Erythroblast (primary cell): Measurements from ENCODE around the gene RYR2.

Experiments used
- DNase-seq, 2 experiments: peaks; one replicate each; lab custom pipeline; 2025; lab: John Stamatoyannopoulos, UW
- GATA1 ChIP-seq: IDR thresholded peaks from 2 replicates; pipeline ENCODE4 v1.6.1; 2011; ENCODE audit warnings: low read depth, mild to moderate bottlenecking, control low read depth, low read length, moderate library complexity
- POLR2A ChIP-seq: IDR thresholded peaks from 2 replicates; pipeline ENCODE4 v1.6.1; 2011; ENCODE audit warnings: mild to moderate bottlenecking, low read length

RYR2 gene

DNA sequence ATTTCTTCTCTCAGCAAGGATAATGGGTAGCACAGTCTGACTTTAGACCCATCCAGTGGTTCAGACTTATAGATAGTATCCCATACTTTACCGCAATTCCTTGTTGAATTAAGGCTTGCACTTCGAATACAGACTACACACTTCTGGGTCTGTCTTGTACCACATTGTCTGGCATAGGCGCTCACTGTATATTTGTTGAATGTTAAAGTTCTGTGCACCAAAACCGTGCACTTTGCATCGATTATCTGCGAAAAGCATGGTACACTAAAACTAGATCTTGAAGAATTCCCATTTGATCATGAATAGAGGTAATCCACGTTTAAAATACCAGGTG is 556 bp upstream of the RYR2 start:
- no peak for DNase-seq
- no peak for TF ChIP-seq GATA1
- TF ChIP-seq POLR2A, result no peak

DNA sequence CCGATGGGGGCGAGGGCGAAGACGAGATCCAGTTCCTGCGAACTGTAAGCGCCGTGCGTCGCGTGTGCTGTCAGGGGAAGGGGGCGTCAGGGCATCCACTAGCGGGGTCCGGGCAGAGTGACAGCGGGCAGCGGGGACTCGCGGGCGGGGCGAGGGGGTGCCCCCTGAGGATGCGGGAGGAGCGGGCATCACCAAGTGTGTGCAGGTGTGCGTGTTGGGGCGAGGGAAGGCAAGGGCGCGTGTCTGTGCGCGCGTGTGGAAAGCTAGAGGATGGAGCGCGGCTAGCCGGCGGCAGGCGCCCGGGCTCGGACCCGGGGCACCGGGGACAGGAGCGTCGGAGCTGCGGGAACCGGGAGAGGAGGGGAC is 525 bp downstream of the RYR2 start:
- no peak for TF ChIP-seq GATA1
- no peak for TF ChIP-seq POLR2A
- no peak for DNase-seq

DNA sequence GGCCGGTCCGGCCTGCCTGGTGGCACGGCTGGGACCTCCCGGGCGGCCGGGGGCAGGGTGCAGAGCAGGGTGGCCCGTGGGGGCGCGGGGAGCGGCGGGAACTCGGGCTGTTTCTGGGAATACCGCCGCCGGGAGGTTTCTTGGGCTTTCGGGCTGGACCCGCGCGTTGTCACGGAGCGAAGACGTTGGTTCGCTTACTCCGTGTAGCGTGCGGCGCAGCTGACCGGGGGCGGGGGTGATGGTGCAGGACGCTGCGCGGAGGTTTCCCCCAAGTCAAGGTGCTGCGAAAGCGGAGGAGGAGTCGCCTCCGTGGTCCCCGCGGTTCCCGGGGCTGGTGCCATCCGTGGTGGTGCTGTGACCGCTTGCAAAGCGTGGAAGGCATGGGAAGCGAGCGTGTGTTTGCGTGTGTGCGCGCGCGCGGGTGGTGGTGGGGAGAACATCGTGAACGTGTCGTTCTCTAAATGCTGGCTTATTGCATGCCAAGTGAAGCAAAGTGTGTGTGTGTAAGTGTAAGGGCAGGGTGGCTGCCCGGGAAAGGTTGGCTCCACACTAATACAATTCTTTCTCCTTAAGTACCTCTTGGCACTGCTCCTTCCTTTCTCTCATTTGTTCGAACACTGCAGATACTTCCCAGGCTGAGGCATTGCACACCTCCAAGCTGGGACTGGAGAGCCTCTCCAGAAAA is 1.1 kb downstream of the RYR2 start:
- DNase-seq, result no peak

DNA sequence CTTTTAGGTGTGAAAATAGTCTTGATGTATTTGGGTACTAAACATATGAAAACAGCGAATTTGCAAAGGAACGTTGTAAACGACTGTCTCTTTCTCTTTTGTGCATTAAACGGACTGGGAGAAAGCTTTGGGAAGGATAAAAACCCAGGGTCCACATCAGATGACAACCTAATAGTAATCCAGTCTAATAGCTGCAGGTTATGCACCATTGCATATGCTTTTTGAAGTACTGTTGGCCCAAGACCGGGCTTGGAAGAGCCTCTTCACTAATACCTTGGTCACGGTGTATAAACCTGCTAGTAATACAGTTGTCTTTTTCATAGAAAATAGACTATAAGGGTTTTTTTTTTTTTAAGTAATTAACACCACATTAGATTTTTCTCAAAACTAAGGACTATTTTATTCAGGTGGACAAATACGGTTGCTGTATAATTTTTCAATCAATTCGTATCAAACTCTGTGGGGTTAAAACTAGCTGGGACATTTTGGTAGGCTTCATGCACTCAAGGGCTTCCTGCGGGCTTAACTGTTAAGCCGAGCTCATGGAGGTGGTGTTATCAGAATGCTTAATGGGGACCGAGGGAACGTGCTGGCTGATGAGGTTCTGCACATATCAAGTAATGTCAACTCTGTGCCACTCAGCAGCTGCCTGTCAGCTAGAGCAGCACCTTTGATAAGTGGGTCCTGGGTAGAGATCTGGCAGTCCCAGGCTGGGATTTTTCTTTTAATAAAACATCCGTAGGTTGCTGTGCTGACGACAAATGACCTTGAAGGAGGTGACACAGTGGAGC is 2.1 kb downstream of the RYR2 start:
- TF ChIP-seq POLR2A (no peak), GATA1 (no peak)

More for the DNA sequence above, 1.1 kb downstream of the RYR2 start:
- TF ChIP-seq POLR2A, result no peak

DNA sequence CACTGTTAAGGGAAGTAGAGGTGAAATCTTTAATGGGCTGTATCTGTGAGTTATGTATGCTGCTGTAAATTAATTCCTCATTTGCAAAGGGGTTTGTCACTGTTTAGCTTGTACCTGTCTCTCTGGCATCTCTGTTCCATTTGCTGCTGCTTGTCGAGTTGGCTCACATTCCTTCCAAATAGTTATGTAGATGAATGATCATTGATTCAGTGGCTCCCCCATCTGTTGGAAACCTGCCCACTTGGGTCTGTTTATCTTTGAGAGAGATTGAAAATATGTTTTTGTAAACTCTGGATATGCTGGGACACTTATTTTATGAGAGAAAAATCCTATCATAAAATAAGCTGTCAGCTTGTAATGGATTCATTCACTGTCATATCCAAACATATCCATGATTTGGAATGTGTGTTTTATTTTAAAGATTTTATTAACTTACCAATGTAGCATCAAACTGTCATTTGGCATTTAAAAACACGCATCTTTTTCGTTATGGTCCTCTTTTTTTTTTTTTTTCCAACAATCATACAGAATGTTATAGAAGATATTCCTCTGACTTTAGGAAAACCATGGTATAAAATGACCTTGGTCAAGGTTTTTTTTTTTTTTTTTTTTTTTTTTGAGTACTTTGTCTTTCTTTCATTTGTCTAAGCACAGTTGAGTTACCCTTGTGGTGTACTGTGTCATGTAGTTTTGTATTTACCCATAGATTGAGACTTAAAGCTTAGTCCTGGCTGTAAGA is 3.5 kb downstream of the RYR2 start:
- DNase-seq, result peak; percentile 18 to 23
- TF ChIP-seq POLR2A (no peak), GATA1 (no peak)

More for the DNA sequence above, 2.1 kb downstream of the RYR2 start:
- DNase-seq, result no peak

DNA sequence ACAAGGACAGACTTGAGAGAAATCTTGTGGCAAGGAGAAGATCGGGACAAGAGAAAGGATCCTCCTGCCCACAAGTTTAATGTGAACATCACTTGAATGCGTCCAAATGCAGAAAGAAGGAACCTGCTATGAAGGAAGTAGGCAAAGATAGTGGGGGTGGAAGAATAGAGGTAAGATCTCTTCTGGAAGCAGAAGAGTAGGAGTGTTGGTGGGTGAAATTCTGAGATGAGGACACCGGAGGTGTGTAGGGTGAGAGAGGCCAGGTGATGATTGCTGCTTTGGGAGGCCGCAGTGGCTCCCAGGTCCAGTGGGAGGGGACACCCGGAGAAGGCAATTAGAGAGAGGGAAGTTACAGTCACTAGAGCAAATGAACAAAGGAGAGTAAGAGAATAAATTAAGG is 6.8 kb downstream of the RYR2 start:
- no peak for DNase-seq
- no peak for TF ChIP-seq GATA1
- TF ChIP-seq POLR2A, result no peak

DNA sequence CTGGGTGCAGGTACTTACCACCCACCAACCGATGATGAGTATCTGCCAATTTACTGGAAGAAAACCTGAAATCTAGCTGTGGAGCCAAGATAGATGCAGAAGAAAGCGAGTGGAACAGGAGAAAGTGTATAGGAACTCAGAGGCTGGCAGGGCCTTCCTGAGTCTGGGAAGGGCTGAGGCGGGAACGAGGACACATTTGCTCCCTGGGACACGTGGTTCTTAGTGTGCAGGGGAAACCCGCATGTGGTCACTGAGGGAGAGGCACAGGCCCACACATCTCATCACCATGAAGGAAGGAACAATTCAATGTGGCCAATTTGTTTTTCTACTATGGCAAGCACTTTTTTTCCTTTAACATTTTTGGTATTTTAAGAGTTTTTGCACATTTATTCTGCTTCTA is 8.2 kb downstream of the RYR2 start:
- no peak for TF ChIP-seq POLR2A
- TF ChIP-seq GATA1, result no peak
- no peak for DNase-seq

DNA sequence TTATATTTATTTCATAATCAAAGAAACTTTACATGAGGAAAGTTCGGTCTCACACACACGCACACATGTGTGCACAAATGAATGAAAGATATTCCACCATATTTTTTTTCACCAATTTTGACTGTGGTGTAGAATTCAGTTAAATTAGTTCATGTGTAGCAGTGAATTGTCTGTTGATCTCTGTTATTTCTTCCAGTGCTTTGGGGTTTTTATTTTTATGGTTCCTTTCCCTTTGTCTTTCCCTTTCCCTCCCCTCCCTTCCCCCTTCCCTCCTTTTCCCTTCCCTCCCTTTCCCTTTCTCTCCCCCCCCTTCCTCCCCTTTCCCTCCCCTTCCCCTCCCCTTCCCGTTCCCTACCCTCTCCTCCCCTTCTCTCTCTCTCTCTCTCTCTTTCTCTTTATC is 8.9 kb downstream of the RYR2 start:
- DNase-seq, result no peak
- TF ChIP-seq GATA1 (no peak), POLR2A (no peak)

DNA sequence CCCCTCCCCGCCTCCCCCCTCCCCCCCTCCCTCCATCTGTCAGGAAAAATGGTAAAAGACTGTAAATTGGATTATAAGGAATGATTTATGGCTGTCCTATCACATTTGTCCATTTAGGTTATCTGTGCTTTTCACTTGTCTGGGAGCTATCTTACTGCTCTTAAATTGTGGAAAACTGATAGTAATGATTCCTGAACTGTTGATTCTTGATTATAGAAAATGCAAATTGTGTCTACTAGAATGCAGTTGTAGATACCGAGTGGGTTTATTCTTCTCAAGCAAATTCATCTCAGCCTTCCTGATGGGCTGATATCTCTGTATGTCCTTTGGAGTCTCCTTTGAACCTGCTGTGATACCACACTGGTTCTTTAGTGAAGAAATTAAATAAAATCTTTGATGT is 12.3 kb downstream of the RYR2 start:
- DNase-seq, result no peak
- TF ChIP-seq POLR2A (no peak), GATA1 (no peak)

DNA sequence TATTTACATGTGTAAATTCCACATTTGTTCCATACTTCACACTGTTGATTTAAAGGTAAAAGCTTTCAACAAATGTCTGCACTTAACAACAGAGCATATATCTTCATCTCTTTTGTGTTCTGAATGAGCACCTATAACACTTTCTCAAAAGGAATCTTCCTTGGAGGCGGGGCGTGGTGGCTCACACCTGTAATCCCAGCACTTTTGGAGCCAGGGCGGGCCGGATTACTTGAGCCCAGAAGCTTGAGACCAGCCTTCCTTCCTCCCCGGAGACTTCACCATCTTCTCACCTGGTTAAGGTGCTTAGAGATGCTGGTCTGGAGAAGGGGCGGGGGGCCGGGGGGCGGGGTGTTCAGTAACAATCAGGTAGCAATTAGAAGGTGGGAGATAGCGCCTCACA is 16.5 kb downstream of the RYR2 start:
- no peak for DNase-seq
- TF ChIP-seq GATA1 (no peak), POLR2A (no peak)

DNA sequence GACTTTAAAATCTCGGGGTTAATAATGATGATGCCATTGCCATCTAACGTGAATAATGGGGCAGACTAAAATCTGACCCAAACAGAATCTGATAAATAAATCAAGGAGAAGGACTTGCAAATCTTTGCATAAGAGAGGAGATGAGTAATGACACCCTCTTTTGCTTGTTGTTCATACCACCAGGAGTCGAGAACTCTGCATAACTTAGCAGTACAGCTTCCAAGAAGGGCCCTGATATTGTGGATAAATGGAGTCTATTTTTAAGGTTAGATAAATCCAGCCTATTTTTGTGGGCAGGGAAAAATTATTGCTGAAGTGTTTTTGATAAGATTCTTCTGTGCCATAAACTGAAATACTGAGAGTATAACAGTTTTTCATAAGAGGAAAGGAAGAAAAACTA is 17.3 kb downstream of the RYR2 start:
- no peak for DNase-seq
- no peak for TF ChIP-seq GATA1
- TF ChIP-seq POLR2A, result no peak

DNA sequence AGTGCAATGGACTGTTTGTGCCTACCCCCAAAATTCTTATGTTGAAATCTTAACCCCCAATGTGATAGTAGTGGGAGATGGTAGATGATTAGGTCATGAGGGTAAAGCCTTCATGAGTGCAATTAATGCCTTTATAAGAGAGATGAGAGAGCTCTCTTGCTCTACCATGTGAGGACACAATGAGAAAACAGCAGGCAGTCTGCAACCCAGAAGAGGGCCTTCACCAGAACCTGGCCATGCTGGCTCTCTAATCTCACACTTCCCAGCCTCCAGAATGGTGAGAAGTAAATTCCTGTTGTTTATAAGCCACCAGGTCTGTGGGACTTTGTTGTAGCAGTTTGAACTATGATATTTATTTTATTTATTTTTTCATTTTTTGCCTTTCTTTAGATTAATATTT is 21.0 kb downstream of the RYR2 start:
- TF ChIP-seq POLR2A, result no peak
- no peak for TF ChIP-seq GATA1
- DNase-seq, result no peak

DNA sequence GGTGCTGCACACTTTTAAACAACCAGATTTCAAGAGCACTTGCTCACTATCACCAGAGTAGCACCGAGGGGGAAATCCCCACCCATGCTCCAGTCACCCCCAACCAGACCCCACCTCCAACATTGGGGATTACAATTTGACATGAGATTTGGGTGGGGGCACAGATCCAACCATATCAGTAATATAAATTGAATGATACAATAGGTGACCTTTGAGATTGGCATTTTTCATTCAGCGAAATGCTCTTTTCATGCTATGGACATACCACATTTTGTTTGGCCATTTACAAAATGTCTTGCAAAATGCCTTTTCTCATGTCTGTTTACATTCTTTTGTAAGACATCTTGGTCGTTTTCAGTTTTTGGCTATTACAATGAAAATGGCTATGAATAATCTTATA is 23.9 kb downstream of the RYR2 start:
- no peak for DNase-seq
- TF ChIP-seq POLR2A (no peak), GATA1 (no peak)

DNA sequence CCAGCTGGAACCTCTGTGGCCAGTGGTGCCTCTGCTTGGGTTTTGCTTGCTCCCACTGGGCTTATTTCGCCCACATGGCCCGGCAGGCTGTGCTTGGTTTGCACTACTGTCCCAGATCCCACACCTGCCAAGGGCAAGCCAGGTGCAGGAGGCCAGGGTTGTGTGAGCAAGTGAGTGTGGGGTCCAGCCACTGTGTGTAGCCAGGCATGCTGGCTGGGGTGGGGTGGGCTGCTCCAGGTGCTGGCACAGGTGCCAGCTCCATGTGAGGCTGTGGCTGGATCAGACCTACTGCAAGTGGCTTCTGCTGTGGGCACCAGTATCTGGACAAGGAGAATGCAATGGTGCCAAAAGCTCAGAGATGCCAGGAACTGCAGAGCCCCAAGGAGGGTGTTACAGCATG is 28.5 kb downstream of the RYR2 start:
- TF ChIP-seq POLR2A (no peak), GATA1 (no peak)
- no peak for DNase-seq
